ENCODE data around the gene GUCY1A2.

The GUCY1A2 gene

GRCh38 chr11:106670069-106670468 is 348.2 kb downstream of the GUCY1A2 start:
- Mint-ChIP-seq H3K27me3 (no peaks in the 10 kb centered on the region), H3K36me3 (no peaks in the 10 kb centered on the region), H3K27ac (no peak overlapping the region), H3K4me3 (no peak overlapping the region), H3K4me1 (no peaks in the 10 kb centered on the region), H3K9me3 (peaks cover 2% of the 10 kb centered on the region)
- ATAC-seq, result no peak

GRCh38 chr11:106668147-106668546 is 350.1 kb downstream of the GUCY1A2 start:
- Mint-ChIP-seq H3K27me3 (no peaks in the 10 kb centered on the region), H3K9me3 (peaks cover 2% of the 10 kb centered on the region), H3K36me3 (no peaks in the 10 kb centered on the region), H3K4me3 (no peak overlapping the region), H3K4me1 (no peaks in the 10 kb centered on the region), H3K27ac (no peak overlapping the region)
- no peak for ATAC-seq

GRCh38 chr11:106656646-106657045 is 361.6 kb downstream of the GUCY1A2 start:
- Mint-ChIP-seq H3K36me3 (no peaks in the 10 kb centered on the region), H3K27me3 (no peaks in the 10 kb centered on the region), H3K27ac (no peak overlapping the region), H3K4me1 (no peaks in the 10 kb centered on the region), H3K9me3 (peaks cover 5% of the 10 kb centered on the region), H3K4me3 (no peak overlapping the region)
- no peak for ATAC-seq

GRCh38 chr11:106644824-106645223 is 373.5 kb downstream of the GUCY1A2 start:
- Mint-ChIP-seq H3K9me3 (peaks cover 2% of the 10 kb centered on the region), H3K36me3 (no peaks in the 10 kb centered on the region), H3K27ac (no peak overlapping the region), H3K4me3 (no peak overlapping the region), H3K27me3 (no peaks in the 10 kb centered on the region), H3K4me1 (no peaks in the 10 kb centered on the region)
- no peak for ATAC-seq

- H3K4me1 Mint-ChIP-seq, result no peaks in the 10 kb centered on the region
- H3K27me3 Mint-ChIP-seq, result no peaks in the 10 kb centered on the region
- H3K27ac Mint-ChIP-seq, result no peak overlapping the region
- no peaks in the 10 kb centered on the region for H3K36me3 Mint-ChIP-seq
- peaks cover 2% of the 10 kb centered on the region for H3K9me3 Mint-ChIP-seq
- no peak overlapping the region for H3K4me3 Mint-ChIP-seq
- no peak for ATAC-seq
Observed at GRCh38 chr11:106642331-106642730, 375.9 kb downstream of the GUCY1A2 start.

- no peaks in the 10 kb centered on the region for H3K4me1 Mint-ChIP-seq
- no peak overlapping the region for H3K27ac Mint-ChIP-seq
- H3K9me3 Mint-ChIP-seq, result peaks cover 7% of the 10 kb centered on the region
- H3K36me3 Mint-ChIP-seq, result no peaks in the 10 kb centered on the region
- H3K4me3 Mint-ChIP-seq, result no peak overlapping the region
- no peak for ATAC-seq
- no peaks in the 10 kb centered on the region for H3K27me3 Mint-ChIP-seq
Observed at GRCh38 chr11:106632283-106632682, 386.0 kb downstream of the GUCY1A2 start.

- Mint-ChIP-seq H3K27ac (no peak overlapping the region), H3K27me3 (no peaks in the 10 kb centered on the region), H3K9me3 (peaks cover 7% of the 10 kb centered on the region), H3K4me1 (no peaks in the 10 kb centered on the region), H3K36me3 (no peaks in the 10 kb centered on the region), H3K4me3 (no peak overlapping the region)
- ATAC-seq, result no peak
Observed at GRCh38 chr11:106627694-106628093, 390.6 kb downstream of the GUCY1A2 start.

- Mint-ChIP-seq H3K36me3 (no peaks in the 10 kb centered on the region), H3K9me3 (peaks cover 4% of the 10 kb centered on the region), H3K4me1 (no peaks in the 10 kb centered on the region), H3K27ac (no peak overlapping the region), H3K27me3 (no peaks in the 10 kb centered on the region), H3K4me3 (no peak overlapping the region)
- ATAC-seq, result no peak
Observed at GRCh38 chr11:106625566-106625965, 392.7 kb downstream of the GUCY1A2 start.

- Mint-ChIP-seq H3K4me3 (no peak overlapping the region), H3K27ac (no peak overlapping the region), H3K36me3 (no peaks in the 10 kb centered on the region), H3K27me3 (no peaks in the 10 kb centered on the region), H3K9me3 (peaks cover 4% of the 10 kb centered on the region), H3K4me1 (no peaks in the 10 kb centered on the region)
- no peak for ATAC-seq
Observed at GRCh38 chr11:106624377-106624776, 393.9 kb downstream of the GUCY1A2 start.
